ENCODE measurements around the gene WNT6.

The WNT6 gene

GRCh38 chr2:218858138-218858445 is 1.5 kb upstream of the WNT6 start:
- no peak for DNase-seq (ENCODE audit: low read depth)

- no peak for DNase-seq (ENCODE audit: low read depth)
These were observed 692 bp upstream of the WNT6 start for GRCh38 chr2:218858671-218859555.

GRCh38 chr2:218859988-218860831 is 605 bp downstream of the WNT6 start:
- no peak for DNase-seq (ENCODE audit: low read depth)

GRCh38 chr2:218860950-218861381 is 1.4 kb downstream of the WNT6 start:
- DNase-seq (ENCODE audit: low read depth) = no peak

GRCh38 chr2:218861645-218862318 is 2.2 kb downstream of the WNT6 start:
- DNase-seq (ENCODE audit: low read depth) = no peak

- DNase-seq (ENCODE audit: low read depth) = no peak
These were observed 3.5 kb downstream of the WNT6 start for GRCh38 chr2:218863021-218863520.

GRCh38 chr2:218865396-218865795 is 5.8 kb downstream of the WNT6 start:
- DNase-seq (ENCODE audit: low read depth) = no peak

- DNase-seq (ENCODE audit: low read depth) = no peak
These were observed 6.4 kb downstream of the WNT6 start for GRCh38 chr2:218865999-218866398.

- DNase-seq (ENCODE audit: low read depth) = no peak
These were observed 8.3 kb downstream of the WNT6 start for GRCh38 chr2:218867900-218868299.

- DNase-seq (ENCODE audit: low read depth) = no peak
These were observed 9.5 kb downstream of the WNT6 start for GRCh38 chr2:218869064-218869463.

- no peak for DNase-seq (ENCODE audit: low read depth)
These were observed 11.4 kb downstream of the WNT6 start for GRCh38 chr2:218870984-218871344.

- DNase-seq (ENCODE audit: low read depth) = no peak
These were observed 12.0 kb downstream of the WNT6 start for GRCh38 chr2:218871345-218872302.

- DNase-seq (ENCODE audit: low read depth) = no peak
These were observed 13.2 kb downstream of the WNT6 start for GRCh38 chr2:218872645-218873358.

GRCh38 chr2:218873359-218874194 is 14.0 kb downstream of the WNT6 start:
- DNase-seq (ENCODE audit: low read depth) = no peak

- DNase-seq (ENCODE audit: low read depth) = no peak
These were observed 16.2 kb downstream of the WNT6 start for GRCh38 chr2:218875692-218876246.

- peak; percentile 43 for DNase-seq (ENCODE audit: low read depth)
These were observed 17.1 kb downstream of the WNT6 start for GRCh38 chr2:218876562-218877219.

- DNase-seq (ENCODE audit: low read depth) = no peak
These were observed 17.7 kb downstream of the WNT6 start for GRCh38 chr2:218877331-218877730.

GRCh38 chr2:218877891-218878290 is 18.3 kb downstream of the WNT6 start:
- no peak for DNase-seq (ENCODE audit: low read depth)

GRCh38 chr2:218878486-218878885 is 18.9 kb downstream of the WNT6 start:
- DNase-seq (ENCODE audit: low read depth) = no peak

Data from stimulated activated CD8-positive, alpha-beta memory T cell treated with anti-CD3 and anti-CD28 coated beads, Interleukin-12 subunit alpha, Interleukin-12 subunit beta, amount 100 ng/mL, for 4 hours (primary cell).